CD4-positive, alpha-beta T cell treated with Interleukin-4 for 4 hours (primary cell): ENCODE data around the gene CELF1.

Experiments
- DNase-seq: peaks from one replicate; pipeline ENCODE4 v3.0.0-alpha.2; 2020

The CELF1 gene

DNA sequence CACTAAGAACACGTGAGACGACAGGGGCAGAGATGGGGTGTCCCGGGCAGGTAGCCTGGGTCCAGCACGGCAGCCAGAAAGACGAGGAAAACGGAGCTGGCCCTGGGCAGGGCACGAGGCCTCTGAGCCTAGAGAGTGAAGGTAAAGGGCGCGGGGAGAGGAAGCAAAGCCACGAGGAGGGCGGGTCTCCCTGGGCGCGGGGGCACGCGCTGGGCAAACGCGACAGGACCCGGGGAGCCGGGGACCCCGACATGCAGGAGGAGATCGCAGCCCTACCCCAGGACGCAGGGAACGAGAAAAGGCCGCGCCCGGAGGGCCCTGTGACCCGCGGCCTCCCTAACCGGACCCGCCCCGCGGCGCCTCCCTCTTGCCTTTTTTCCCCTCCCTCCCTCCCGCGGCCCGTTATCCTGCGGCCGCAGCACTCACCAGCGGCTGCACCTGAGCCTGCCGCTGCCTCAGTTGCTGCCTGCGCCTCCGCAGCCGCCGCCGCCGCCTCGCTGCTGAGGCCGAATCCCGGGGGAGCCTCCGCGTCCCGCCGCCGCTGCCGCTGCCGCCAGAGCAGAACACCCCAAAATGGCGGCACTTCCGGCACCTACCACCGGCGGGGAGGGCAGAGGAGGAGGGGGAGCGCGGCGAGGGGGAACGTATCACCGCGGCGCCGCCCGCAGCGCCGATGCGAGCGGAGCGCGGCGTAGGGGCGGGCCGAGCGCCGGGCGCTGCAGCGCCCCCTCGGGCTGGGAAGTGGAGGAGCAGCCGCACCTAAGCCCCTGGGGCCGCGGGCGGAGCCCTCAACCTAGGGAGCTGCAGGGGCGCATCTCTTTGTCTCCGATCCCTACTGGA lies at the start of gene CELF1:
Gene CELF1, minus strand, starts transcription at position 567 of the 840 bp plus-strand sequence. CDS start 53,609 bp downstream, outside the sequence.
- peak; percentile 89 for DNase-seq

- no peak for DNase-seq
These were observed 47.0 kb upstream of the CELF1 start for GRCh38 chr11:47599902-47600301.

DNA sequence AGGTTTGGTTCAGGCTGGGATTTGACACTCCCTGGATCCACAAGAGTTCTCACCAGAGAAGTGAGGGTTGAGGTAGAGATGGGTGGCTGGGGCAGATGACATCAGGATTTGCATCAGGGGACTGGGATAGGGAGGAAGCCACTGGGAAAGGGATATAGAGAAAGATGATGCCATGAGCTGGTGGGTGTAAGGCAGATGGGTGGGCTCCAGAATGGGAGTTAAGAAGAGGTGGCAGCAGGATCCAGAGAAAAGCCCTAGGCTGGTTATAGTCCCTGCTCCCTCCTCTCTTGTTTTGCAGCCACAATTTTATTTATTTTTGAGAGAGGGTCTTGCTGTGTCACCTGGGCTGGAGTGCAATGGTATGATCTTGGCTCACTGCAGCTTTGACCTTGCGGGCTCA lies 43.0 kb upstream of the CELF1 start:
- DNase-seq, result no peak

- DNase-seq, result no peak
These were observed 42.1 kb upstream of the CELF1 start for GRCh38 chr11:47595029-47595428.

DNA sequence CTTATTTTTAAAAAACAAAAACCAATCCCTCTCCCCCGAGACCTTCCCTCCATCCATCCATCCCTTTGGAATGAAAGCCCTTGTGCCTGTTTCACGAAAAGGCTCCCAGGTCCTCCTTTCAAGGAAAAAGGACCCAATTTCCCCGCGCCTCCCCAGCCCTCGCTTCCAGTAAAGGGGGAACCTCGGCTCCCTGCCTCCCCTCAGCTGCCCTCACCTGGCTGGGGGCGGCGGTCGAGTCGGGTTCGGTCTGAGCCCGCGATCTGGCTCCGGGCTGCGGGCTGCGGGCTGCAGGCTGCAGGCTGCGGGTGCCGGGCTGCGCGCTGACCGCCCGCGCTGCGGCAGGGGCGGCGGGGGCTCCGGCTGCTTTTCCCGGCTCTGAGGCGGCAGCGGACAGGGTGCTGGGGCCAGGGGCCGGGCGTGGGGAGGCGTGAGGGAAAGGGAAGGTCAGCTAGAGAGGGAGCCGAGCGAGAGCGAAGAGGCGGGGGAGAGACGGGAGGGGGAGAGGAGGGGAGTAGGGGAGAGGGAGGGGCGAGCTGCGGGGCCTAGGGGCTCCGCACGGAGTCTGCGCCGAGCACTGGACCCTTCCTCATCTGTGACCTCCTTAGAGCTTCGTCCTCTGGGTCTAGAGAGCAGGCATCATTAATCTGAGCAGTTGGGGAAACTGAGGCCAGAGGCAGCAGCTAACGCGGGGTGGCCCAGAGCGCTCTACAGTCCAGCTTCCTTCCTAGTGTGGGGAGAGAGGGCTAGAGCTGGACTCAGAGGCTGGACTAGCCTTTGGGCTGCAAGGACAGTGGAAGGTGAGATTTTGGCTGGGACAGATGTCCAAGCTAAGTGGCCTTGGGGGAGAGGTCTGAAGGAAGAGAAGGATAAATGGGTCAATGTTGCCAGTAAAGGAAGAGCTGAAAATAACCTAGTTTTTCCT lies 41.3 kb upstream of the CELF1 start, which contains the start of gene C1QTNF4:
Gene C1QTNF4, minus strand, starts transcription at position 478 of the 922 bp plus-strand sequence. CDS start 3,601 bp downstream, outside the sequence.
- DNase-seq, result no peak

DNA sequence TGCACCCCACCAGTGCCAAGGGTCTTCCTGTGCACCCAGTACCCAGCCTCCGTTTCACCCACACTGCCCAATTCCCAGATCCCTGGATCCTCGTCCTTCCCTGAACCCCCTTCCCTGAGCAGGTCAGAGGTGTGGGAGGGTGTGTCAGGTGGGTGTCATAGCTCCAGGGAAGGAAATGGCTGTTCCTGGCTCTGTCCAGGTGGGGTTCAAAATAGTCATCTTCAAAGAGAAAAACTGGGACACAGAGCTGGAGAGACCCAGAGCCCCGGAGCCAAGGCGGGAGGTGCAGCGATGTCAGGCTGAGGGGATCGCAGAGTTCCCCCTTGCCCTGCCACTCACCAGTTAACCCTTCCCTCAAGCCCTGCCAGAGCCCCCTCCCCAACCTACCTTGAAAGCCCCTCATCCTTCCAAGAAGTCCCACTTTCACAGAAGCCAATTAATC lies 40.6 kb upstream of the CELF1 start:
- no peak for DNase-seq

DNA sequence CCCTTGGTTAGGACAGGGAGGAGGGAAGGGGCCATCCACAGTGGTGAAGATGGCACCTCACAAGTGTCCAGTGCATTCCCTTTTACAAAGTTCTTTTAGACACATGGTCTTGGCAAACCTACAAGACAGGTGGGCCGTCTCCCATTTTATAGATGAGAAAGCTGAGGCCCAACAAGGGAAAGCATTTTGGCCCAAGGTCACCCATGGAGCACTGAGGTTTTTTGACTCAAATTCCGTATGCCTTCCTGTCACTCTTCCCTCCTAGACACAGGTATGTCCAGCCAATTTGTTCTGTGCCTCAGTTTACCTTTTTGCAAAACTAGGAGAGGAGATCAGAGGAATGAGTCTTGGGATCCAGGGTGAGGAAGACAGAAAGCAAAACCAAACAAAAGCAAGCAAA lies 40.0 kb upstream of the CELF1 start:
- DNase-seq, result no peak

GRCh38 chr11:47592251-47592650 lies 39.3 kb upstream of the CELF1 start:
- DNase-seq, result no peak

DNA sequence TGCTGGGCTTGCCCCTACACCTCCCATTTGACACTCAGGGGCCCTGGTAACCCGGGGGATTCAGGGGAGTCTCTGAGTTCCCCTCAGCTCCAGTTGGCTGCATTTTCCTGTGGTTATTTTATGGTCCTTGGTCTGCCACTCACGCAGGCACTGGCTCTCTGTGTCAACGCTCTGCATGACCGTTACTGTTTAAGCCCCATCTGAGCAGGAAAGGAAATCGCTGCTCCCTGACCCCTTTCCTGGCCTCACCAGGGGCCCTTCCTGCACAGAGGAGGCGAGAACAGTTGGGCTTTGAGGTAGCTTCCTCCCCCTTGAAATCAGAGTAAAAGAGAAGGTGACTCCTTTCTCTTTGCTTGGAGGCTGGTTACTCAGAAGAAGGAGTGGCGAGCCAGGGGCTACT lies 38.8 kb upstream of the CELF1 start:
- no peak for DNase-seq

DNA sequence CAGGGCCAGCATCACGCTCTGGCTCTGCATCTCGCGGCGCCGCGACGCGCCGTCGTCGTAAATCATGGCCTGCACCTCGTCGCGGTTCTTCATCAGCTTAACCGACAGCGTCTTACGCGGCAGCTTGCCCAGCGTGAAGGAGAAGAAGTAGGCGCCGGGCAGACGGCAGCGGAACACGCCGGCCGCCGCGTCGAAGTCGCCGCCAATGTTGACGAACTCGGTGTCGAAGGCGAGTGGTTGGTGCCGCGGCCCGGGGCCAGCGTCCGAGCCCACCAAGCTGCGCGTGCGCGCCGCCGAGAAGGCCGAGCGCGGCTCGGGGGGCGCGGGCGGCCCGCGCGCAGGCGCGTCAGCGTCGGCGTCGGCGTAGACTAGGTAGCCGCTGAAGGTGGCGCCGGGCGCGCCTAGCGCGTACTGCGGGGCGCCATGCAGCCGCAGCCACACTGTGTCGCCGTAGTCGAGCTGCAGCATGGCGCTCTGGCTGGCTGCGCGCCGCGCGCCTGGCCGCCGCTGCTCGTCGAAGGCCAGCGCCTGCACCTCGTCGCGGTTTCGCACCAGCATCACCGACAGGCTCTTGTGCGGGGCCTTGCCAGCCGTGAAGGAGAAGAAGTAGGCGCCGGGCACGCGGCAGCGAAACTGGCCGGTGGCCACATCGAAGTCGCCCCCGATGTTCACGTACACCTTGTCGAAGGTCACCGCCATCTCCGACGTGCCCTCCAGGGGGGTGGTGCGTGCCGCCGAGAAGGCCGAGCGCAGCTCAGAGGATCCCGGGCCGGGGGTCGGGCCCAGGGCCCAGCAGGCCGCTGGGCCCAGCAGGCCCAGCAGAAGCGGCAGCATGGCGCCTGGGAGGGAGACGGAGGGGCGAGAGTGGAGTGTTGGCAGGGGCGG lies 37.3 kb upstream of the CELF1 start:
- no peak for DNase-seq

DNA sequence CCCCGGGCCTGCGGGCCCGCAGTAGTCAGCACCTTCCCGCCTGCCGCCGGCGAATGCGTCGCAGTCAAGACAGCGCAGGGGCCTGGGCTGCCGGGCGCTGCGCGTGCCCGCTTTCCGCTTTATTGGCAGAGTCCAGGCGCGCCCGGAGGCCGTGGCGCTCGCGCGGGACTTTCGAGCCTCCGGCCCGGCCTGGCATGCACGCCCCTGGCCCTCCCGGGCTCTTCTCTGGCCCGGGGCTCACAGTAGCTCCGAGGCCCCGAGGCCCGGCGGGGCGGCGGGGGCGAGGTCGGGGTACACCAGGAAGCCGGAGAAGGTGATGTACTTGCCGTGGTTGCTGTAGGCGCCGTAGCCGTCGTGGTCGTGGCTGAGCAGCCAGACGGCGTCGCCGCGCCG lies 36.6 kb upstream of the CELF1 start:
- no peak for DNase-seq

DNA sequence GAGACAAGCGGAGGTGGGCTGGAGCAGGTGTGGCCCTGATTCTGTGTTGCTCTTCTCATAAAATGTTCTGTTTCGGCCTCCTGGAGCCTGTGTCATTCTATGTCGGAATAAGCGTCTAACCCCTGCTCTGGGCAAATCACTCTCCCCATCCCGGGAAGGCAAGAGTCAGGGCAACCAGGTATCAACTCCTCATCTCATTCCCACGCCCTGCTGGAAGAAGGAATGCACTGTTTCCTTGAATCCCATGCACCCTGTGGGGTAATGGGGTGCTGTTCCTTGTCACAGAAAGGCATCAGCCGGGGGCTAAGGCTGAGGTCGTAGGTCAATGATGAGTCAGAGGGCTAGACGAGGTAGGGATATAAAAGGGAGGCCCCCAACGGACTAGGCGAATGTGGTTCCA lies 36.2 kb upstream of the CELF1 start:
- no peak for DNase-seq

DNA sequence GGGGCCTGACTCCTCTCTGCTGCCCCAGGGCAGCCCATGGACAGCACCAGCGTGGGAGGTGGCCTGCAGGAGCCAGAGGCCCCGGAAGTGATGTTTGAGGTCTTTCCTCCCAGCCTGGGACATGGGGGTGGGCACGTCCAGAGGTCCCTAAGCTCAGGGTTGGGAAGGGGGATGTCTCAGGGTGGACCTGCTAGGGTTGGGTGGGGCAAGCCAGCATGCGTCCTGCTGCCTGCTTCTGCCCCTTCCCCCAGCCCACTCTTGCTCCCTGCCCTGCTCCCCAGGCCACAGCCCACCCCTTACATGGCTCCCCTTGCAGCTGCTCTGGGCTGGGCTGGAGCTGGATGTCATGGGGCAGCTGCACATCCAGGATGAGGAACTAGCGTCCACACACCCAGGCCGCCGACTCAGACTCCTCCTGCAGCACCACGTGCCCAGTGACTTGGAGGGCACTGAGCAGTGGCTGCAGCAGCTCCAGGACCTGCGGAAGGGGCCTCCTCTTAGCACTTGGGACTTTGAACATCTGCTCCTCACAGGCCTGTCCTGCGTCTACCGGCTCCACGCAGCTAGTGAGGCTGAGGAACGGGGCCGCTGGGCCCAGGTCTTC lies 34.9 kb upstream of the CELF1 start:
- peak; percentile 10 for DNase-seq

- no peak for DNase-seq
These were observed 34.2 kb upstream of the CELF1 start for GRCh38 chr11:47587039-47587716.

DNA sequence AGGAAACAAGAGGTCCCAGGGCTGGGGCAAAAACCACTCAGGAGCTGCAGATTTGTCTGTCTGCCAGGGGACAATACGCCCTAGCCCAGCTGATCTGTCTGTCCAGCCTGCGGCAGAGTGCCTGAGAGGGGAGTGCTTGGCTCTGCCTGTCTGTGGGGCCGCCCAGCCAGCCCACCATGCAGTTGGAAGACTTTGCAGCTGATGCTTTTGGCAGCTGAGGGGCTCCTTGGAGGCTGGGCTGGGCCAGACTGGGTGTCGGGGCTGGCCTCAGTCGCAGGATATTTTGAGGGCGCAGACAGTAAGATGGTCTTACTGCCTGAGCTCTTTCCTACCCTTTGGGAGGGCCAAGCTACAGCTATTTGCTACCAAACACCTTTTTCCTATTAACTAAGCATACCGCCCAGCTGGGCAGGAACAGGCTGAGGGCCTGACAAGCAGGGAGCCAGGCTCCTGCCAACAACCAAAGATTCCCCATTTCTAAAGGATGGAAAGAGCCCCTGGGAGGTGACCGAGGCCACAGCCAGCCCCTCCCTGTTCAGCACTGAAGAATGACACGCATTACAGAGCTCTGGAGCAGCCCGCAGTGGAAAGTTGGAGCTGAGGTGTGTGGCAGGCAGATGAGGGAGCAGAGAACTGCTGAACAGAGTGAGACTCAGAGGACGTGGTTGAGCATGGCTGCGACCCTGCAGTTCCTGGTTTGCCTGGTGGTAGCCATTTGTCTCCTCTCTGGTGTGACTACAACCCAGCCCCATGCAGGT lies 33.3 kb upstream of the CELF1 start, which contains the start of gene FAM180B:
Gene FAM180B, plus strand, starts transcription at position 581 of the 758 bp plus-strand sequence. Its CDS starts 91 bp downstream, at position 672.
- DNase-seq, result no peak

DNA sequence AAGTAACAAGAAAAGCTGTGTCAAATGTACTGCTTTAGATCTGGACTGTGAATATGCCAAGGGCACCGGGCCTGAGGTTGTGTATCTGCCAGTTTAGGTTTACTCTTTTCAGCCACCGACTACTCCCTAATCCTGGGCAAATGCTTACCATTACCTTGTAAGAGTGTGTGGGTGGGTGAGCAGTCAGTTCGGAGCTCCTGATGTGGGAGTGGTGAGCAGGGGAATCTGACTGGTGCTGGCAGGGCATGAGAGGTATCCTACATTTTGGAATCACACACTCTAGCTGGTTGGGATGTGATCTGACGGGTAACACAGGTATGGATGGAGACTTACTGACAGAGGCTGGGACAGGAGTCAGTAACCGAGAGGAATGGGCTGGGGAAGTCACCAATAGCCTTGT lies 30.9 kb upstream of the CELF1 start:
- DNase-seq, result no peak

DNA sequence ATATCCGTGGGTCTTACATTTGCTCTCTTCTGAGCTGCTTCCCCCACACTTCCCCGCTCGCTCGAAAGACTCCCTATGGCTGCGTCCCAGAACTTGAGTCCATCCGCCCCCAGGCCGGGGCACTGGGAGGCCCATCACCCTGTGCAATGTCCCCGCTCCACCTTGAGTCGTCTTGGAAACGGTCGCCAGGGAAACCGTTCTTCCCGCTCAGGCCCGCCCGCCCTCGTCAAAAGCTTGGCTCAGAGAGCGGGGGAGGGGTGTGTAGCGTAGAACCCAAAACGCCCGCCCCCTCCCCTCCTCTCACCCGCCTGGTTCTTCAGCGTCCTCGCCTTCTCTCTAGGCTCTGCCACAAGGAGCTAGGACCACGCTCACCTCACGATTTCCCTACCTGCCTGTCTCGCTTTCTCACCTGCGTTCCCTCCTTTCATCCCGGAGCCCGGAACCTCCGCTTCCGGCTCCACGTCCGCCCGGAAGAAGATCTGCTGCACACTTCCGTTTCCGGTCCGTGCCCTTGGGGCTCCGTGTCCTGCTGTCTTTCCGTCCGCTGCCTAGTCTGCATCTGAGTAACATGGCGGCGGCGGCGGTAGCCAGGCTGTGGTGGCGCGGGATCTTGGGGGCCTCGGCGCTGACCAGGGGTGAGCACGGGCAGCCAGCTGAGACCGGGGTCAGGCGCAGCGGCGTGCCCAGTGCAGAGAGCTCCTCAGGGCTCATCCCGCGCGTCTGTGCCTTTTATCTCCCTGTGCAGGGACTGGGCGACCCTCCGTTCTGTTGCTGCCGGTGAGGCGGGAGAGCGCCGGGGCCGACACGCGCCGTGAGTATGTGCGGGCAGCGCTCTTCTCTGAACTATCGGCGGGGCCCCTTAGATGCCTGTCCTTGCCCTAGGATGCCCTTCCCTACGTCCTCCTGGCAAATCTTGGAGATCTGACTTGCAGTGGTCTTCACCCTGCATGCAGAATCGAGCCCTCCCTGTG lies 25.9 kb upstream of the CELF1 start, which contains the start of the genes KBTBD4 and NDUFS3:
Gene KBTBD4, minus strand, starts transcription at position 447 of the 971 bp plus-strand sequence. Its CDS starts 19 bp downstream, at position 428.
Gene NDUFS3, plus strand, starts transcription at position 551 of the 971 bp plus-strand sequence. Its CDS starts 18 bp downstream, at position 569.
- peak; percentile 86 for DNase-seq

GRCh38 chr11:47577460-47578041 lies 24.6 kb upstream of the CELF1 start:
- no peak for DNase-seq

DNA sequence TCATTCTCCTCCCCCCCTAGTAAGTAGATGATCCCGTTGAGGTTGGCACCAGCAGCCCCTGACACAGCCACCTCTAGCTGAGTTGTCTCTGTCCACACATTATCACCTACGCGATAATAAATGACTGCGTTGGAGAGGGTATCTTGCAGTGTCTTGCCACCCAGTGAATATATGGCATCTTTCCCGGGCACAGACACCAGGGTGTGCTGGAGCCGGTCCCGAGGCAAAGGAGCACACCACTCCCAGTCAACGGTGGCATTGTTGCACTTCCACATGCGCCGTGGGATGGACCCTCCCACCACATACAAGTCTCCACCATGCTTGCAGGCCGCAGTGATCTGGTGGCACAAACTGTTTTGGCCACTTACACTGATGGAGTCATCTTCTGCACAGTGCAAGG lies 20.4 kb upstream of the CELF1 start:
- no peak for DNase-seq
